Neural cell (in vitro differentiated cells): ENCODE measurements around the gene SLC5A5. TPM values are rescaled to one million over a fixed set of nuclear protein-coding genes. Genes with fewer than 3 reads are reported as not detected.

ENCODE experiments used
- H2AFZ ChIP-seq: fragments of 200-600, 300-800 bp; sonication (generic), shearing (Covaris generic); 2 replicates; pipeline ENCODE4 v1.6.0; 2014; ENCODE audit warnings: low read depth, mild to moderate bottlenecking, antibody characterized with exemption, low read length, moderate library complexity
- H3F3A ChIP-seq: fragments of 200-600 bp; shearing (Covaris generic); 2 replicates; pipeline ENCODE4 v1.6.1; 2016; ENCODE audit warnings: mild to moderate bottlenecking, moderate library complexity, mixed read lengths, antibody characterized with exemption, low read length; ENCODE audit not compliant: insufficient read depth, poor library complexity, severe bottlenecking
- H3K27ac ChIP-seq: fragments of 200-600, 300-800 bp; sonication (generic), shearing (Covaris generic); 2 replicates; pipeline ENCODE4 v1.5.1; 2014; ENCODE audit warnings: mild to moderate bottlenecking, low read length, moderate library complexity
- H3K27me3 ChIP-seq: fragments of 300-800, 200-600 bp; sonication (generic), shearing (Covaris generic); 2 replicates; pipeline ENCODE4 v1.6.0; 2014; ENCODE audit warnings: mild to moderate bottlenecking, low read depth, low read length, moderate library complexity; ENCODE audit not compliant: insufficient read depth
- H3K36me3 ChIP-seq: fragments of 300-800, 200-600 bp; sonication (generic), shearing (Covaris generic); 2 replicates; pipeline ENCODE4 v1.5.1; 2014; ENCODE audit warnings: mild to moderate bottlenecking, antibody characterized with exemption, low read length, moderate library complexity; ENCODE audit not compliant: insufficient read depth
- H3K4me2 ChIP-seq: fragments of 300-800, 200-600 bp; sonication (generic), shearing (Covaris generic); 2 replicates; pipeline ENCODE4 v1.6.0; 2014; ENCODE audit warnings: mild to moderate bottlenecking, low read length
- H3K4me3 ChIP-seq: fragments of 300-800, 200-600 bp; sonication (generic), shearing (Covaris generic); 2 replicates; pipeline ENCODE4 v1.5.1; 2014; ENCODE audit warnings: mild to moderate bottlenecking, low read length, moderate library complexity
- H3K79me2 ChIP-seq: fragments of 200-600 bp; shearing (Covaris generic); replicated peaks from 2 replicates; pipeline ENCODE4 v1.6.0; 2014; ENCODE audit warnings: mild to moderate bottlenecking, low read length, moderate library complexity; ENCODE audit not compliant: insufficient read depth
- H3K9ac ChIP-seq: fragments of 300-800, 200-600 bp; sonication (generic), shearing (Covaris generic); 2 replicates; pipeline ENCODE4 v1.6.1; 2016; ENCODE audit warnings: mild to moderate bottlenecking, low read length, mixed read lengths
- H3K9me2 ChIP-seq: fragments of 200-600 bp; shearing (Covaris generic); 2 replicates; pipeline ENCODE4 v1.6.1; 2016; ENCODE audit warnings: mild to moderate bottlenecking, low read length, mixed read lengths; ENCODE audit not compliant: insufficient read depth
- H3K9me3 ChIP-seq: fragments of 200-600, 300-800 bp; sonication (generic), shearing (Covaris generic); 2 replicates; pipeline ENCODE4 v1.6.1; 2016; ENCODE audit warnings: mild to moderate bottlenecking, mixed run types, low read length, moderate library complexity, mixed read lengths
- H4K20me1 ChIP-seq: fragments of 200-600 bp; shearing (Covaris generic); 2 replicates; pipeline ENCODE4 v1.6.1; 2016; ENCODE audit warnings: mild to moderate bottlenecking, mixed run types; ENCODE audit not compliant: insufficient read depth
- EP300 ChIP-seq: fragments of 450-650 bp; conservative IDR thresholded peaks from 2 replicates; pipeline ENCODE4 v1.6.1; 2014; ENCODE audit warnings: antibody characterized with exemption, mild to moderate bottlenecking, moderate library complexity; ENCODE audit not compliant: poor library complexity, severe bottlenecking
- EZH2 ChIP-seq: fragments of 200-600, 300-800 bp; shearing (Covaris generic), sonication (generic); IDR thresholded peaks from 2 replicates; pipeline ENCODE4 v1.6.1; 2014; ENCODE audit warnings: antibody characterized with exemption, low read length, borderline replicate concordance, mild to moderate bottlenecking; ENCODE audit not compliant: insufficient read depth, poor library complexity, severe bottlenecking
- MXI1 ChIP-seq: fragments of 450-650 bp; conservative IDR thresholded peaks from 2 replicates; pipeline ENCODE4 v1.6.1; 2014; ENCODE audit warnings: antibody characterized with exemption, mild to moderate bottlenecking; ENCODE audit not compliant: poor library complexity, severe bottlenecking
- POLR2AphosphoS5 ChIP-seq: IDR thresholded peaks from 2 replicates; pipeline ENCODE4 v1.6.1; 2012
- RAD21 ChIP-seq: fragments of 450-650 bp; conservative IDR thresholded peaks from 2 replicates; pipeline ENCODE4 v1.6.1; 2014; ENCODE audit warnings: antibody characterized with exemption, mild to moderate bottlenecking, moderate library complexity
- REST ChIP-seq: IDR thresholded peaks from 2 replicates; pipeline ENCODE4 v1.6.1; 2012; ENCODE audit warnings: borderline replicate concordance
- SMC3 ChIP-seq: fragments of 450-650 bp; conservative IDR thresholded peaks from 2 replicates; pipeline ENCODE4 v1.6.1; 2014; ENCODE audit warnings: antibody characterized with exemption, mild to moderate bottlenecking, moderate library complexity; ENCODE audit not compliant: poor library complexity
- TAF1 ChIP-seq: IDR thresholded peaks from 2 replicates; pipeline ENCODE4 v1.6.1; 2012; ENCODE audit warnings: low read depth
- polyA plus RNA-seq: library from polyadenylated mRNA; depleted of rRNA; stranded (reverse); fragments of >200 nt; gene quantifications from 2 replicates; pipeline ENCODE4 v1.2.3, GENCODE V29; 2014
- TF ChIP-seq, protein P1 (sequence below): fragments of 450-650 bp; IDR thresholded peaks from 2 replicates; pipeline ENCODE4 v1.5.1; 2014; ENCODE audit warnings: antibody characterized with exemption, mild to moderate bottlenecking, moderate library complexity; ENCODE audit not compliant: poor library complexity, severe bottlenecking

SLC5A5 gene
- polyA plus RNA-seq, 1 donor from 2014 or later, result not detected

- H3K9me3 ChIP-seq, result no peaks in the 10 kb centered on the region
- H3K79me2 ChIP-seq, result no peaks in the 10 kb centered on the region
- H3K36me3 ChIP-seq, result no peaks in the 10 kb centered on the region
- no peaks in the 10 kb centered on the region for H4K20me1 ChIP-seq
- H3K9ac ChIP-seq, result no peak overlapping the region
- TF ChIP-seq, protein P1, sequence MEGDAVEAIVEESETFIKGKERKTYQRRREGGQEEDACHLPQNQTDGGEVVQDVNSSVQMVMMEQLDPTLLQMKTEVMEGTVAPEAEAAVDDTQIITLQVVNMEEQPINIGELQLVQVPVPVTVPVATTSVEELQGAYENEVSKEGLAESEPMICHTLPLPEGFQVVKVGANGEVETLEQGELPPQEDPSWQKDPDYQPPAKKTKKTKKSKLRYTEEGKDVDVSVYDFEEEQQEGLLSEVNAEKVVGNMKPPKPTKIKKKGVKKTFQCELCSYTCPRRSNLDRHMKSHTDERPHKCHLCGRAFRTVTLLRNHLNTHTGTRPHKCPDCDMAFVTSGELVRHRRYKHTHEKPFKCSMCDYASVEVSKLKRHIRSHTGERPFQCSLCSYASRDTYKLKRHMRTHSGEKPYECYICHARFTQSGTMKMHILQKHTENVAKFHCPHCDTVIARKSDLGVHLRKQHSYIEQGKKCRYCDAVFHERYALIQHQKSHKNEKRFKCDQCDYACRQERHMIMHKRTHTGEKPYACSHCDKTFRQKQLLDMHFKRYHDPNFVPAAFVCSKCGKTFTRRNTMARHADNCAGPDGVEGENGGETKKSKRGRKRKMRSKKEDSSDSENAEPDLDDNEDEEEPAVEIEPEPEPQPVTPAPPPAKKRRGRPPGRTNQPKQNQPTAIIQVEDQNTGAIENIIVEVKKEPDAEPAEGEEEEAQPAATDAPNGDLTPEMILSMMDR, result no peak
- TF ChIP-seq REST (no peak), SMC3 (no peak), TAF1 (no peak), EP300 (no peak), MXI1 (no peak), RAD21 (no peak), EZH2 (no peak), POLR2AphosphoS5 (no peak)
- H3K27ac ChIP-seq, result no peak overlapping the region
- H3K27me3 ChIP-seq, result peaks cover 5% of the 10 kb centered on the region
- H3K9me2 ChIP-seq, result no peaks in the 10 kb centered on the region
- H3K4me2 ChIP-seq, result no peak overlapping the region
- no peak overlapping the region for H2AFZ ChIP-seq
- H3F3A ChIP-seq, result no peaks in the 10 kb centered on the region
- no peak overlapping the region for H3K4me3 ChIP-seq
Measured at GRCh38 chr19:17877696-17878095, 6.0 kb downstream of the SLC5A5 start.

DNA sequence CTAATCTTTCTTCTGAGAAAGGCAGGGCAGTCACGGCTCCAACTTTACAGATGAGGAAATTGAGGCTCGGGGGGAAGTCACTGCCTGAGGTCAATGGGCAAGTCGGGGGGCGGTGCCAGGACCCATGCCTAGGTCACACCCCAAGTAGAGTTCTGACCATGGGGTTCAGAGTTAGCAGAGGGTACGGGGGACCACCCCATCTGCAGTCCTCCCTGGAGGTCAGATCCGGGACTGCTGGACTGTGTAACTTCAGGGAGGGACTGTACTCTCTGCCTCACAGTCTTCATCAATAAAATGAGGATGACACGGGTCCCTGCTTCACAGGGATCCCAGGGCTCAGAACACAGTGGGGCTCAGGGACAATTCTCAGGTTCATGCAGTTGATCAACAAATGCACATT, 7.7 kb downstream of the SLC5A5 start:
- Histone ChIP-seq H2AFZ (no peak overlapping the region), H3K27ac (no peak overlapping the region), H3K79me2 (no peaks in the 10 kb centered on the region), H3K9me2 (no peaks in the 10 kb centered on the region), H3K4me2 (no peak overlapping the region), H3K36me3 (no peaks in the 10 kb centered on the region), H3F3A (no peaks in the 10 kb centered on the region), H3K9me3 (no peaks in the 10 kb centered on the region), H3K4me3 (no peak overlapping the region), H3K27me3 (no peaks in the 10 kb centered on the region), H4K20me1 (no peaks in the 10 kb centered on the region), H3K9ac (no peak overlapping the region)
- TF ChIP-seq MXI1 (no peak), RAD21 (no peak), SMC3 (no peak), EZH2 (no peak), TAF1 (no peak), POLR2AphosphoS5 (no peak), REST (no peak), EP300 (no peak)
- TF ChIP-seq, protein P1, result no peak
